ENCODE results near the gene ADAMTS20. TPM values are rescaled to one million over a fixed set of nuclear protein-coding genes. Genes with fewer than 3 reads are reported as not detected.
"Not testable (repeated sequence)": the region's sequence is repeated elsewhere in the genome, so short reads cannot be mapped to it uniquely, and the experiment has no call there.

Gene ADAMTS20
- total and polyA plus RNA-seq, 10 of the 15 experiments (the other 5 are each of a cell fraction or from before 2014, with no cell fraction given): 0.33 TPM; not detected in 9

DNA sequence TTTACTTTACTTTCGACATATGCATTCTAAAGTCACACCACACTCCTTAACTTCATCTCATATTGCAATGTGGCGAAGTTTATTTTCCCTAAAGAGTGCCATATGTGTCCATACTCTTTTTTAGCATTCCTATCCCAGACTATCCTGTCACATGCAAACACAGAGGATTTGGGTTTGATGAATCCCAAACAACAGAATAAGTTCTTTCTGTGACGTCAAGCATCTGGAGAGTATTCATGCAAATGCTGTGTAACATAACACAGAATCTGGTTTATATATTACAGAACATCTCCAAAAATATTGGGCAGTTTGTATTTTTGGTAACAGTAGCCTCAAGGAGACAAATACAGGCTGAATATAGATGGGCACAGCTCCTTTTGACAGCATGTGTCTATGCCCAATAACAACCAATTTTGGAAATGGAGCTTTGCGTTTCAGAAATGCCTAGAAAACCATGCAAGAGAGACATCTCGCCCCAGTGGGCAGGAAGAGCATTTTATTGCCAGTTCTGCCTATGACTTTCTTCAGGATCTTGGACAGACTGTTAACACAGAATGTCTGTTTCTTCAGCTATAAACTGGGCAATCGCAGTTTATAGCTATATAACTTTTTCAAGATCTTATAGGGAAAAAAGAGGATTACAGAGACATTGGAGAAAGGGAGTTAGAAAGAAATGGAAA, 190.8 kb downstream of the ADAMTS20 start (continued):
- TF ChIP-seq POLR2AphosphoS5 (IDR thresholded peaks at IDR 0.05; ENCODE audit: low read length) (no peak), MXI1 (IDR thresholded peaks at IDR 0.05; ENCODE audit: low read depth, low read length) (no peak), NBN (IDR thresholded peaks at IDR 0.05) (no peak), CHD4 (IDR thresholded peaks at IDR 0.05) (no peak), ASH2L (IDR thresholded peaks at IDR 0.05; ENCODE audit: borderline replicate concordance, low read depth) (no peak), IRF4 (IDR thresholded peaks at IDR 0.05; ENCODE audit: low read depth, low read length) (no peak)
- TF ChIP-seq, protein P1, sequence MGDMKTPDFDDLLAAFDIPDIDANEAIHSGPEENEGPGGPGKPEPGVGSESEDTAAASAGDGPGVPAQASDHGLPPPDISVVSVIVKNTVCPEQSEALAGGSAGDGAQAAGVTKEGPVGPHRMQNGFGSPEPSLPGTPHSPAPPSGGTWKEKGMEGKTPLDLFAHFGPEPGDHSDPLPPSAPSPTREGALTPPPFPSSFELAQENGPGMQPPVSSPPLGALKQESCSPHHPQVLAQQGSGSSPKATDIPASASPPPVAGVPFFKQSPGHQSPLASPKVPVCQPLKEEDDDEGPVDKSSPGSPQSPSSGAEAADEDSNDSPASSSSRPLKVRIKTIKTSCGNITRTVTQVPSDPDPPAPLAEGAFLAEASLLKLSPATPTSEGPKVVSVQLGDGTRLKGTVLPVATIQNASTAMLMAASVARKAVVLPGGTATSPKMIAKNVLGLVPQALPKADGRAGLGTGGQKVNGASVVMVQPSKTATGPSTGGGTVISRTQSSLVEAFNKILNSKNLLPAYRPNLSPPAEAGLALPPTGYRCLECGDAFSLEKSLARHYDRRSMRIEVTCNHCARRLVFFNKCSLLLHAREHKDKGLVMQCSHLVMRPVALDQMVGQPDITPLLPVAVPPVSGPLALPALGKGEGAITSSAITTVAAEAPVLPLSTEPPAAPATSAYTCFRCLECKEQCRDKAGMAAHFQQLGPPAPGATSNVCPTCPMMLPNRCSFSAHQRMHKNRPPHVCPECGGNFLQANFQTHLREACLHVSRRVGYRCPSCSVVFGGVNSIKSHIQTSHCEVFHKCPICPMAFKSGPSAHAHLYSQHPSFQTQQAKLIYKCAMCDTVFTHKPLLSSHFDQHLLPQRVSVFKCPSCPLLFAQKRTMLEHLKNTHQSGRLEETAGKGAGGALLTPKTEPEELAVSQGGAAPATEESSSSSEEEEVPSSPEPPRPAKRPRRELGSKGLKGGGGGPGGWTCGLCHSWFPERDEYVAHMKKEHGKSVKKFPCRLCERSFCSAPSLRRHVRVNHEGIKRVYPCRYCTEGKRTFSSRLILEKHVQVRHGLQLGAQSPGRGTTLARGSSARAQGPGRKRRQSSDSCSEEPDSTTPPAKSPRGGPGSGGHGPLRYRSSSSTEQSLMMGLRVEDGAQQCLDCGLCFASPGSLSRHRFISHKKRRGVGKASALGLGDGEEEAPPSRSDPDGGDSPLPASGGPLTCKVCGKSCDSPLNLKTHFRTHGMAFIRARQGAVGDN (IDR thresholded peaks at IDR 0.05): no peak

GRCh38 chr12:43360001-43360400, 192.0 kb downstream of the ADAMTS20 start:
- ATAC-seq; H3K36me3 ChIP-seq (ENCODE audit: control insufficient read depth in 2 of 2, insufficient read depth in 2 of 2, low read length in 1 of 2); SMC1A ChIA-PET (ENCODE audit: uncharacterized antibody, unreplicated experiment); POLR2A ChIA-PET; H3K4me1 ChIP-seq (ENCODE audit: control insufficient read depth, insufficient read depth, low read length); FAIRE-seq; H2AFZ ChIP-seq (ENCODE audit: control insufficient read depth, low read depth, low read length); DNase-seq (ENCODE audit: low read depth, low spot score); H3K4me2 ChIP-seq (ENCODE audit: control insufficient read depth, insufficient read depth); H4K20me1 ChIP-seq (ENCODE audit: control insufficient read depth, insufficient read depth); H3K4me3 ChIP-seq; RAD21 ChIA-PET (ENCODE audit: unreplicated experiment); H3K27me3 ChIP-seq (replicated peaks in 1 of 2; ENCODE audit: control insufficient read depth in 2 of 2, insufficient read depth in 2 of 2, low read length in 1 of 2); intact Hi-C loops (cut with micrococcal nuclease; ENCODE audit: unreplicated experiment); H3K9me3 ChIP-seq (replicated peaks; ENCODE audit: control insufficient read depth, insufficient read depth, low read length); CTCF ChIA-PET; in situ Hi-C loops (cut with MboI); H3K27ac ChIP-seq (ENCODE audit: control insufficient read depth, insufficient read depth); H3K79me2 ChIP-seq (ENCODE audit: control insufficient read depth, insufficient read depth, low read length); H3K9ac ChIP-seq (ENCODE audit: control insufficient read depth, insufficient read depth, low read length); BruUV-seq (replicated peaks): not testable (repeated sequence)
- WGBS (ENCODE audit: insufficient coverage, insufficient replicate concordance, low lambda C conversion rate, missing lambda C conversion rate): 47% methylated on average over 10 of the region's 10 CpGs

All from GM12878 (cell line).